GM15510 (cell line): ENCODE data around the gene SERPINB13.

ENCODE experiments used
- POLR2A ChIP-seq: IDR thresholded peaks from 3 replicates; pipeline ENCODE4 v1.6.1; 2011; ENCODE audit warnings: borderline replicate concordance; ENCODE audit not compliant: insufficient read length; ENCODE audit errors: extremely low read depth

The SERPINB13 gene

GRCh38 chr18:63578357-63578958, 8.7 kb upstream of the SERPINB13 start:
- no peak for TF ChIP-seq POLR2A

- TF ChIP-seq POLR2A: no peak
Observed at GRCh38 chr18:63579616-63580015, 7.5 kb upstream of the SERPINB13 start.

- no peak for TF ChIP-seq POLR2A
Observed at GRCh38 chr18:63585988-63586387, 1.2 kb upstream of the SERPINB13 start.

DNA sequence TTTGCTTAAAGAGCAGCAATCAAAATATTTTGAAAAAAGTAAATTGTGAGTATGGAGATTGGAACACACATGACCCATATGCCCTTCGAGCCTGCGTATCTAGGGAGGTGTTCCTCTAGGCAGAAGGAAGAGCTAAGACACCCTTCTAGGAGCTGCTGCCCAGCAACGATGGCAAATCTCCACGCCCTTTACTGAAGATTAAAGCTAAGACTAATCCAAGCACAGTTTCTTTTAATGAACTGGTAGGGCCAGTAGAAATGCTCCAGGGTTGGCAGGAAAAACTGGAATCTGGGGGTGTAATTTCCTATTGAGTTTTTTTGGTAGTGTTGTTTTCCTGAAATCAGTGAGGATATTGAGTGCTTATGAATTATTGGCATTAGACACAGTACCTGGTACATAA, 712 bp upstream of the SERPINB13 start:
- TF ChIP-seq POLR2A: no peak

DNA sequence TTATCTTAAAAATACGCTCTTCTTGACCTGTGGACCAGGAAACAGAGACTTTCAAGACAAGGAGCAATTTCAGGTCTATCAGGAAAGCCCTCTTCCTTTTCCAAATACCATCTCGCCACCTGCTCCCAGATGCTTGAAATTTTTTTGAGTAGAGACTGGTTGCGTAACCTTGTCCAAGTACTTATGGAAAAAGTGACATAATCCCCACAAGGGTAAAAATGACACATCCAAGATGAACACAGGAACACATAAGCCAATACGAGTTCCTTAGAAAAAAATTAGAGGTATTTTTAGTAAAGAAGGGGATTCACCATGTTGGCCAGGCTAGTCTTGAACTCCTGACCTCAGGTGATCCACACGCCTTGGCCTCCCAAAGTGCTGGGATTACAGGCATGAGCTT, 1.8 kb downstream of the SERPINB13 start:
- TF ChIP-seq POLR2A: no peak

DNA sequence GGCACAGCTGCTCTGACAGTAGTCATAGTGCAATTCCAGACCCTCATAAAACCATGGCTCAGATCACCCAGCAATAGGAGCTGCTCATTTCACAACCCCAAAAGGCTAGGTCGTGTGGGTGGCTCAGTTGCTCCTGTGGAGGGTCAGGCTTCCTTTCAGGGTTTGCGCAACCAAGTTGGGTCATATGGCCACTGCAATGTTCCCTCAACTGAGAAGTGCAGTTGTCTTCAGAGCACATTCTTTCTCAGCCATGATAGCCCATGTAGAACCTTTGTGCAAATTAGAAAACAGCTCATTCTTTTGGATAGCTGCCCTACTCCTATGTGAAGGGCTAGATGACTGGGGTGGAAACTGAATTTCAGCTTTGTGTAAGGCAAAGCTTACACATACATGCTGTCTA, 3.2 kb downstream of the SERPINB13 start:
- TF ChIP-seq POLR2A: no peak

- TF ChIP-seq POLR2A: no peak
Observed at GRCh38 chr18:63590966-63591695, 4.0 kb downstream of the SERPINB13 start.

DNA sequence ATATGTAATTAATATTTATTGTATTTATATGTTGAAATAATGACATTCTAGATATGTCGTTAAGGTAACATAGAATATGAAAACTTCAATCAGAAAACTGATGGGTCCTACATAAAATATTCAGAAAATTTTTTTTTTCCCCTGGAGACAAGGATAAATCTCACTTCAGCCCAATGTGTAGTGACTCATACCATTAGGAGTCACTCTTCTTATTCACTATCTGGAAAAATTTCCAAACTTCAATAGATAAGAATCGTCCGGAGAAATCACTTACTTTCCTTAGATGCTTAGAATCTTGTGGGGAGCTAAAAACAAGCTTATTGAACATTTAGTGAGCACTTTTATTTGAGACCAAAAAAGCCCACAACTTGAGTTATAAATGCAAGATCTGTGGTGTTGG, 4.6 kb downstream of the SERPINB13 start:
- TF ChIP-seq POLR2A: no peak

DNA sequence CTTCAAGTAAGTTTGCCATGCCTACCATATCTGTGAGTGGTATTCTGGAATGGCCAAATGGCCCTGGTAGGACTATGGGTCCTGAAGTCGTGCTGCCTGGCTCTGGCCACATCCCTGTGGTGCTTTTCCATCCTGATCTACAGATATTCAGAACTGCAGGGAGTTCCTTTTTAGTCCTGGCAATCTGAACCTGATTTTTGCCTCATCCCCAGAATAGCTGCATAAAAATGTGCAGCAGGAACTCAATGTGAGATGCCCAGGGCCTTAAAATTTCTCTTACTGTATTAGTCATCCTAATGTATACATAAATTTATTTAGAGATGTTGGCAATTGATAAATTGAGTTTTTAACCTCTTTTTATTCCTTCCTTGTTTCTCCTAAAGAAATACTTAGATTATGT, 5.3 kb downstream of the SERPINB13 start:
- no peak for TF ChIP-seq POLR2A

DNA sequence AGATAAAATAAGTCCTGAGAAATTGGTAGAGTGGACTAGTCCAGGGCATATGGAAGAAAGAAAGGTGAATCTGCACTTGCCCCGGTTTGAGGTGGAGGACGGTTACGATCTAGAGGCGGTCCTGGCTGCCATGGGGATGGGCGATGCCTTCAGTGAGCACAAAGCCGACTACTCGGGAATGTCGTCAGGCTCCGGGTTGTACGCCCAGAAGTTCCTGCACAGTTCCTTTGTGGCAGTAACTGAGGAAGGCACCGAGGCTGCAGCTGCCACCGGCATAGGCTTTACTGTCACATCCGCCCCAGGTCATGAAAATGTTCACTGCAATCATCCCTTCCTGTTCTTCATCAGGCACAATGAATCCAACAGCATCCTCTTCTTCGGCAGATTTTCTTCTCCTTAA, 9.8 kb downstream of the SERPINB13 start:
- no peak for TF ChIP-seq POLR2A

DNA sequence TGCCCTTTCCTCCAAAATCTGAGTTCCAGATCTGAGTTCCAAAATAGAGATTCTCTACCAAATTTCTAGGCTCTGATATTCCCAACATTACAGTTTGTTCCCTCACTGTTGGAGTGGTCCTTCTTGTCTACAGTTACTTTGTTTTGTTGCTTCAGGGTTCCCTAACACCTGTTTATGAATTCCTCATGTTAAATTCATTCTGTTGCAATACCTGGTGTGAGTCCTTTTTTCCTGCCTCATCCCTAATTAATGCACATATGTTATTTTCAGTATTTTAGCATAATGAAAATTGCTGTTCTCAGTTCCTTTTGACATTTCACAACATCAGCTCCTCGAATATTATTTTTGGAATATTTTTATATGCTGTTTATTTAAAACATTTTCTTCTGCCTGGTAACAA, 16.2 kb downstream of the SERPINB13 start:
- no peak for TF ChIP-seq POLR2A

DNA sequence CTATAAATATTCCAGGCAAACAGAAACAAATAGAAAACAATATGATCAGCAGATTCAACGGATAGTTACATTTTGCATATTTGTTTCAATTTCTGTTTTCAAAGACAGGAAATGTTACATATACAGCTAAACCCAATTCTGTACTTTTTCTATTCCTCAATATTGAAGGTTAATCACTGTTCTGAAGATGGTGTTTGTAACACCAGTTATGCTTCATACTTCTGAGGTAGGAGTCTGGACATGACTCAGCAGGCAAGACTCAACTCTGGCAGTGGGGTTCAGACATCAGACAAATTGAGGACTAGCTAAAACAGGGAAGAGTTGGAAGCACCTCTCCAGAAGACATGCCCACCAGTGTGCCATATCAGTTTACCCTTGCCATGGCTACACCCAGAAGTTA, 16.6 kb downstream of the SERPINB13 start:
- no peak for TF ChIP-seq POLR2A

GRCh38 chr18:63604791-63605567, 17.8 kb downstream of the SERPINB13 start:
- no peak for TF ChIP-seq POLR2A

- TF ChIP-seq POLR2A: no peak
Observed at GRCh38 chr18:63606526-63606925, 19.4 kb downstream of the SERPINB13 start.

- no peak for TF ChIP-seq POLR2A
Observed at GRCh38 chr18:63613420-63613819, 26.3 kb downstream of the SERPINB13 start.

- TF ChIP-seq POLR2A: no peak
Observed at GRCh38 chr18:63617049-63617914, 30.1 kb downstream of the SERPINB13 start.

DNA sequence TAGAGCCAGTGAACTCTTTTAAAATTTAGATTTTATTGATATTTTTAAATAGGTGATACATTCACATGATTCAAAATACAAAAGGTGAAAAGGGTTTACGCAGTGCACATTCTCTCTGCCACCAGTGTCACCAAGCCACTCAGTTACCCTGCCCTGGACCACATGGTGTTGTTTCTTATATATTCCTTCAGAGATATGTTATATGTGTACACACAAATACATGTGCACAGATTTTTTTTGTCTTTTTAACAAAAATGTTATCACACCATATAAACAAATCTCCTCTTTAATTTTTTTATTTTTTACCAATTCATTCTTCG, 30.7 kb downstream of the SERPINB13 start:
- no peak for TF ChIP-seq POLR2A
